Hepatocyte (in vitro differentiated cells): ENCODE measurements around the gene PLA2G4A. TPM values are rescaled to one million over a fixed set of nuclear protein-coding genes. Genes with fewer than 3 reads are reported as not detected.

Experiments
- DNase-seq: peaks from one replicate; pipeline ENCODE4 v3.0.0-alpha.2; 2016; ENCODE audit warnings: low spot score
- H2AFZ ChIP-seq: fragments of 200-600 bp; sonication (generic); 2 replicates; pipeline ENCODE4 v1.6.0; 2016; ENCODE audit warnings: antibody characterized with exemption, mild to moderate bottlenecking
- H3K27ac ChIP-seq: fragments of 200-600 bp; sonication (generic); 2 replicates; pipeline ENCODE4 v1.5.1; 2016; ENCODE audit warnings: mild to moderate bottlenecking
- H3K27me3 ChIP-seq: fragments of 200-600 bp; sonication (generic); 2 replicates; pipeline ENCODE4 v1.6.1; 2016
- H3K36me3 ChIP-seq: fragments of 200-600 bp; sonication (generic); replicated peaks from 2 replicates; pipeline ENCODE4 v1.5.1; 2016; ENCODE audit warnings: low read depth; ENCODE audit not compliant: insufficient read depth
- H3K4me1 ChIP-seq: fragments of 200-600 bp; sonication (generic); 2 replicates; pipeline ENCODE4 v1.5.1; 2016; ENCODE audit warnings: mild to moderate bottlenecking, moderate library complexity; ENCODE audit not compliant: insufficient read depth
- H3K4me2 ChIP-seq: fragments of 200-600 bp; sonication (generic); 2 replicates; pipeline ENCODE4 v1.6.0; 2016
- H3K4me3 ChIP-seq: fragments of 200-600 bp; sonication (generic); 2 replicates; pipeline ENCODE4 v1.5.1; 2016; ENCODE audit warnings: mild to moderate bottlenecking
- H3K79me2 ChIP-seq: fragments of 200-600 bp; sonication (generic); 2 replicates; pipeline ENCODE4 v1.6.0; 2017; ENCODE audit warnings: mild to moderate bottlenecking
- H3K9me2 ChIP-seq: fragments of 200-600 bp; sonication (generic); replicated peaks from 2 replicates; pipeline ENCODE4 v1.6.0; 2017; ENCODE audit warnings: mild to moderate bottlenecking; ENCODE audit not compliant: insufficient read depth
- H3K9me3 ChIP-seq: fragments of 200-600 bp; sonication (generic); 2 replicates; pipeline ENCODE4 v1.5.1; 2016; ENCODE audit warnings: low read depth, mild to moderate bottlenecking
- H4K20me1 ChIP-seq: fragments of 200-600 bp; sonication (generic); 2 replicates; pipeline ENCODE4 v1.6.0; 2016; ENCODE audit warnings: mild to moderate bottlenecking; ENCODE audit not compliant: insufficient read depth, poor library complexity, severe bottlenecking
- CTCF ChIP-seq: fragments of 200-600 bp; sonication (generic); IDR thresholded peaks from 2 replicates; pipeline ENCODE4 v1.5.1; 2016; ENCODE audit warnings: antibody characterized with exemption, mild to moderate bottlenecking; ENCODE audit not compliant: poor library complexity
- EZH2 ChIP-seq: fragments of 200-600 bp; sonication (generic); IDR thresholded peaks from 2 replicates; pipeline ENCODE4 v1.6.1; 2016; ENCODE audit warnings: antibody characterized with exemption, mild to moderate bottlenecking, borderline replicate concordance
- EZH2phosphoT487 ChIP-seq: fragments of 200-600 bp; sonication (generic); IDR thresholded peaks from one replicate; pipeline ENCODE4 v1.6.1; 2018; ENCODE audit warnings: antibody characterized with exemption, mild to moderate bottlenecking, low read depth, moderate library complexity; ENCODE audit not compliant: unreplicated experiment, severe bottlenecking
- WGBS: methylation state at CpG from one replicate; pipeline ENCODE4 v1.1.6; 2016; ENCODE audit warnings: low lambda C conversion rate; ENCODE audit errors: missing lambda C conversion rate; 5-methylcytosine and 5-hydroxymethylcytosine counted together
- polyA plus RNA-seq: library from polyadenylated mRNA; unstranded; fragments of >200 nt; fragmentation: Nextera tagmentation; extraction: Ambion mirVana; gene quantifications from 2 replicates; pipeline ENCODE4 v1.2.1, GENCODE V29; 2016
- total RNA-seq: library from RNA; depleted of rRNA; stranded (reverse); fragments of >200 nt; gene quantifications from 2 replicates; pipeline ENCODE4 v1.2.3, GENCODE V29; 2014

PLA2G4A gene
- total and polyA plus RNA-seq, 2 experiments from 2014 or later: 21.3 to 24.9 TPM

GRCh38 chr1:186792870-186793581 is 35.7 kb upstream of the PLA2G4A start:
- Histone ChIP-seq H3K79me2 (no peaks in the 10 kb centered on the region), H4K20me1 (no peaks in the 10 kb centered on the region), H3K4me2 (no peak overlapping the region), H3K4me1 (no peaks in the 10 kb centered on the region), H2AFZ (no peak overlapping the region), H3K9me3 (no peaks in the 10 kb centered on the region), H3K27me3 (no peaks in the 10 kb centered on the region), H3K27ac (no peak overlapping the region), H3K4me3 (no peak overlapping the region), H3K36me3 (no peaks in the 10 kb centered on the region), H3K9me2 (no peaks in the 10 kb centered on the region)
- DNase-seq: no peak
- no peak for TF ChIP-seq EZH2
- TF ChIP-seq CTCF: no peak
- TF ChIP-seq EZH2phosphoT487: no peak
- 88% methylated on average over 7 of the region's 7 CpGs for WGBS

GRCh38 chr1:186793582-186793927 is 35.2 kb upstream of the PLA2G4A start:
- 85% methylated on average over 1 of the region's 1 CpG for WGBS

GRCh38 chr1:186798960-186799688 is 29.6 kb upstream of the PLA2G4A start:
- Histone ChIP-seq H4K20me1 (no peaks in the 10 kb centered on the region), H3K4me3 (no peak overlapping the region), H3K9me3 (no peaks in the 10 kb centered on the region), H3K79me2 (no peaks in the 10 kb centered on the region), H2AFZ (no peak overlapping the region), H3K4me1 (no peaks in the 10 kb centered on the region), H3K4me2 (no peak overlapping the region), H3K36me3 (no peaks in the 10 kb centered on the region), H3K9me2 (no peaks in the 10 kb centered on the region), H3K27ac (no peak overlapping the region), H3K27me3 (no peaks in the 10 kb centered on the region)
- no peak for TF ChIP-seq EZH2
- no peak for TF ChIP-seq EZH2phosphoT487
- no peak for TF ChIP-seq CTCF
- WGBS: 79% methylated on average over 4 of the region's 4 CpGs
- no peak for DNase-seq

More at GRCh38 chr1:186793582-186793927, 35.2 kb upstream of the PLA2G4A start:
- Histone ChIP-seq H3K9me3 (no peaks in the 10 kb centered on the region), H3K79me2 (no peaks in the 10 kb centered on the region), H3K36me3 (no peaks in the 10 kb centered on the region), H2AFZ (no peak overlapping the region), H3K27me3 (no peaks in the 10 kb centered on the region), H3K27ac (no peak overlapping the region), H3K4me1 (no peaks in the 10 kb centered on the region), H3K4me3 (no peak overlapping the region), H3K4me2 (no peak overlapping the region), H3K9me2 (no peaks in the 10 kb centered on the region), H4K20me1 (no peaks in the 10 kb centered on the region)
- DNase-seq: no peak
- TF ChIP-seq CTCF (no peak), EZH2phosphoT487 (no peak), EZH2 (no peak)
